ENCODE data around the gene TLE5. TPM values are rescaled to one million over a fixed set of nuclear protein-coding genes. Genes with fewer than 3 reads are reported as not detected.

Gene TLE5
- polyA plus RNA-seq, 1 donor from 2014 or later = 153 TPM

- H3K4me3 ChIP-seq (ENCODE audit: low read length) = no peak overlapping the region
- H3K9me3 ChIP-seq (ENCODE audit: low read length) = no peaks in the 10 kb centered on the region
- no peaks in the 10 kb centered on the region for H3F3A ChIP-seq (ENCODE audit: insufficient read depth, low read length, poor library complexity, severe bottlenecking)
- no peak overlapping the region for H3K27ac ChIP-seq (ENCODE audit: low read length)
- no peak overlapping the region for H2AFZ ChIP-seq (ENCODE audit: low read depth, low read length)
- H3K9me2 ChIP-seq (ENCODE audit: insufficient read depth, low read length) = no peaks in the 10 kb centered on the region
- no peaks in the 10 kb centered on the region for H3K36me3 ChIP-seq (ENCODE audit: insufficient read depth, low read length)
- no peak overlapping the region for H3K9ac ChIP-seq (ENCODE audit: low read length)
- H3K79me2 ChIP-seq (replicated peaks; ENCODE audit: insufficient read depth, low read length) = no peaks in the 10 kb centered on the region
- H3K27me3 ChIP-seq (ENCODE audit: insufficient read depth, low read depth, low read length) = peaks cover 7% of the 10 kb centered on the region
- no peak for TF ChIP-seq RAD21 (conservative IDR thresholded peaks at IDR 0.05)
- no peak for TF ChIP-seq MXI1 (conservative IDR thresholded peaks at IDR 0.05; ENCODE audit: poor library complexity, severe bottlenecking)
- no peak for TF ChIP-seq EZH2 (IDR thresholded peaks at IDR 0.05; ENCODE audit: borderline replicate concordance, insufficient read depth, low read length, poor library complexity, severe bottlenecking)
- TF ChIP-seq EP300 (conservative IDR thresholded peaks at IDR 0.05; ENCODE audit: poor library complexity, severe bottlenecking) = no peak
- TF ChIP-seq POLR2AphosphoS5 (IDR thresholded peaks at IDR 0.05) = no peak
- no peak for TF ChIP-seq REST (IDR thresholded peaks at IDR 0.05; ENCODE audit: borderline replicate concordance)
- TF ChIP-seq CTCF (IDR thresholded peaks at IDR 0.05; ENCODE audit: poor library complexity, severe bottlenecking) = no peak
- no peak for TF ChIP-seq TAF1 (IDR thresholded peaks at IDR 0.05; ENCODE audit: low read depth)
- TF ChIP-seq SMC3 (conservative IDR thresholded peaks at IDR 0.05; ENCODE audit: poor library complexity) = no peak
- H3K4me2 ChIP-seq (ENCODE audit: low read length) = no peak overlapping the region
- H4K20me1 ChIP-seq (ENCODE audit: insufficient read depth) = no peaks in the 10 kb centered on the region
Observed at GRCh38 chr19:3008994-3009393, 53.3 kb downstream of the TLE5 start.

GRCh38 chr19:3007975-3008374 is 54.3 kb downstream of the TLE5 start:
- H3K9me3 ChIP-seq (ENCODE audit: low read length) = no peaks in the 10 kb centered on the region
- no peaks in the 10 kb centered on the region for H3K9me2 ChIP-seq (ENCODE audit: insufficient read depth, low read length)
- no peak overlapping the region for H3K4me2 ChIP-seq (ENCODE audit: low read length)
- H3K27me3 ChIP-seq (ENCODE audit: insufficient read depth, low read depth, low read length) = peaks cover 7% of the 10 kb centered on the region
- no peaks in the 10 kb centered on the region for H3F3A ChIP-seq (ENCODE audit: insufficient read depth, low read length, poor library complexity, severe bottlenecking)
- no peak overlapping the region for H3K4me3 ChIP-seq (ENCODE audit: low read length)
- H2AFZ ChIP-seq (ENCODE audit: low read depth, low read length) = no peak overlapping the region
- H3K36me3 ChIP-seq (ENCODE audit: insufficient read depth, low read length) = no peaks in the 10 kb centered on the region
- H3K79me2 ChIP-seq (replicated peaks; ENCODE audit: insufficient read depth, low read length) = no peaks in the 10 kb centered on the region
- TF ChIP-seq EZH2 (IDR thresholded peaks at IDR 0.05; ENCODE audit: borderline replicate concordance, insufficient read depth, low read length, poor library complexity, severe bottlenecking) (no peak), POLR2AphosphoS5 (IDR thresholded peaks at IDR 0.05) (no peak), MXI1 (conservative IDR thresholded peaks at IDR 0.05; ENCODE audit: poor library complexity, severe bottlenecking) (no peak), EP300 (conservative IDR thresholded peaks at IDR 0.05; ENCODE audit: poor library complexity, severe bottlenecking) (no peak), RAD21 (conservative IDR thresholded peaks at IDR 0.05) (no peak)
- H4K20me1 ChIP-seq (ENCODE audit: insufficient read depth) = no peaks in the 10 kb centered on the region
- no peak overlapping the region for H3K27ac ChIP-seq (ENCODE audit: low read length)
- H3K9ac ChIP-seq (ENCODE audit: low read length) = no peak overlapping the region
